ENCODE results near the gene TXNRD2. TPM values are rescaled to one million over a fixed set of nuclear protein-coding genes. Genes with fewer than 3 reads are reported as not detected.

TXNRD2 gene
- 16.7 TPM for polyA plus RNA-seq (2013, experiment 1 of 2)
- 17.7 TPM for polyA plus RNA-seq (2013, experiment 2 of 2)

DNA sequence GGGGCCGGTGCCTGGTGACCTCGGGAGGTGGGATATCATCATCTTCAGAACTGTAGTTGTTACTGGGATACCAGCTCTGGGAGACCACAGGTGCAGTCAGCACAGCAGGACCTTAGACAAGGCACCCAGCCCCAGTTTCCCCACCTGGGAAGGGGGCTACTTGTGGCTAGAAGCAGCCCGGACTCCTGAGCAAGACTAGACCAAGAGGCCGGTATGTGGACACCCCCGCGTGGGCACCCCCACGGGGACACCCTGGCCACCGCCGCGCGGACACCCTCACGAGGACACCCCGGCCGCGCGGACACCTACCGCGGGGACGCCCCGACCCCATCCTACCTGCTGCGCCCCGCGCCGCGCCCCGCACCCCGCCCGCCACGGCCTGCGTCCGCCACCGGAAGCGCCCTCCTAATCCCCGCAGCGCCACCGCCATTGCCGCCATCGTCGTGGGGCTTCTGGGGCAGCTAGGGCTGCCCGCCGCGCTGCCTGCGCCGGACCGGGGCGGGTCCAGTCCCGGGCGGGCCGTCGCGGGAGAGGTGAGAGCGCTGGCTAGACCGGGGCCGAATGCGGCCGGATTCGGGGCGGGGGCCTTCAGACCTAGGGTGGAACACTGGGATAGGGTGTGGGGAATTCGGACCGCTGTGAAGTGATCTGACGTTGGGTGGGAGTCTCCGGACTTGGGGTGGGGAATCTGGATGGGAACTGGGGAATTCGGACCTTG lies at the start of gene TXNRD2, which contains the start of gene COMT:
TXNRD2 (minus strand) TSS at position 454 of the 718 bp plus-strand sequence; CDS start at position 439, 15 bp downstream.
COMT (plus strand) TSS at position 408 of the 718 bp plus-strand sequence. CDS start 20,755 bp downstream, outside the sequence.
- no CpG with 5 or more reads among the region's 63 CpGs for WGBS, 2 donors (ENCODE audit: extremely low coverage in 2 of 2, insufficient read length in 2 of 2, insufficient replicate concordance in 1 of 2)
- H2BK5ac ChIP-seq (ENCODE audit: low read length): no peak within 1 kb of the TSS
- H3K4ac ChIP-seq (ENCODE audit: low read length): no peak within 1 kb of the TSS
- H2AFZ ChIP-seq (ENCODE audit: low read length): peak within 1 kb of the TSS; percentile 89
- H2BK15ac ChIP-seq (ENCODE audit: low read length): peak within 1 kb of the TSS; percentile 46
- no peak within 1 kb of the TSS for H2BK120ac ChIP-seq (ENCODE audit: low read depth, low read length)
- peak within 1 kb of the TSS; percentile 89 for H3K23ac ChIP-seq (ENCODE audit: low read depth, low read length, poor library complexity)
- no peak within 1 kb of the TSS for H2BK12ac ChIP-seq (ENCODE audit: low read length)
- peaks cover 0 to 14% (median 0%) of the 10 kb centered on the region in 3 experiments for H3K27me3 ChIP-seq (ENCODE audit: control insufficient read depth in 3 of 3, insufficient read depth in 3 of 3, low read depth in 1 of 3, low read length in 3 of 3)
- H3K79me1 ChIP-seq (ENCODE audit: low read depth, low read length): no peaks in the 10 kb centered on the region
- no peak within 1 kb of the TSS for H3K27ac ChIP-seq (replicated peaks; ENCODE audit: low read length)
- H3K36me3 ChIP-seq (replicated peaks in 1 of 2; ENCODE audit: control insufficient read depth in 2 of 2, insufficient read depth in 2 of 2, low read length in 2 of 2): no peaks in the 10 kb centered on the region
- H3K4me1 ChIP-seq (ENCODE audit: control insufficient read depth in 2 of 2, insufficient read depth in 1 of 2, low read depth in 1 of 2, low read length in 2 of 2): peaks cover 11 to 13% of the 10 kb centered on the region in 2 donors
- no peak within 1 kb of the TSS for H3K14ac ChIP-seq (ENCODE audit: low read length)
- no peaks in the 10 kb centered on the region for H3K9me3 ChIP-seq (replicated peaks in 1 of 2; ENCODE audit: control insufficient read depth in 2 of 2, insufficient read depth in 1 of 2, low read depth in 1 of 2, low read length in 2 of 2)
- peak within 1 kb of the TSS; percentile 74 for H4K8ac ChIP-seq (ENCODE audit: low read depth, low read length)
- H3K4me2 ChIP-seq (ENCODE audit: insufficient read depth, low read length, poor library complexity, severe bottlenecking): peak within 1 kb of the TSS; percentile 41
- peak within 1 kb of the TSS; percentile 65 for H3K18ac ChIP-seq (ENCODE audit: low read length)
- no peak for DNase-seq (ENCODE audit: low spot score)
- peak within 1 kb of the TSS; percentile 50 for H2AK5ac ChIP-seq (ENCODE audit: low read depth, low read length)
- no peak within 1 kb of the TSS for H3K9ac ChIP-seq (ENCODE audit: low read depth, low read length, poor library complexity)
- H3K4me3 ChIP-seq (ENCODE audit: low read length in 2 of 2): peak within 1 kb of the TSS in 1 of 2 donors; percentile 51
- peak within 1 kb of the TSS; percentile 17 for H4K91ac ChIP-seq (ENCODE audit: low read depth, low read length, poor library complexity)

DNA sequence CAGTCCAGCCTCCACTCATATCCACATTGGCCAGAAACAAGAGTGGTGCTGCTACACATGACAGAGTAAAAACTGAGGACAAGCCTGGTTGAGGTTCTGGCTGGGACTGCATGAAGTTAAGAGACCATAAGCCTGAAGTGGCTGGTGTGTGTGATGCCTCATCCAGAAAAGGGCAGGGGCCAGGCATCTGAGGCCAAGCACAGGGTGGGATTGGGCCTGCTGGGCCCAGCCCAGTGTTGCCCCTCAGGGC lies 49.7 kb upstream of the TXNRD2 start:
- H3K23ac ChIP-seq (ENCODE audit: low read depth, low read length, poor library complexity): peak overlapping the region; percentile 92
- no peak overlapping the region for H2BK15ac ChIP-seq (ENCODE audit: low read length)
- no peak overlapping the region for H3K4me2 ChIP-seq (ENCODE audit: insufficient read depth, low read length, poor library complexity, severe bottlenecking)
- peaks cover 5% of the 10 kb centered on the region in 2 donors for H3K4me1 ChIP-seq (ENCODE audit: control insufficient read depth in 2 of 2, insufficient read depth in 1 of 2, low read depth in 1 of 2, low read length in 2 of 2)
- H2BK120ac ChIP-seq (ENCODE audit: low read depth, low read length): no peak overlapping the region
- H4K91ac ChIP-seq (ENCODE audit: low read depth, low read length, poor library complexity): no peak overlapping the region
- peaks cover 3% of the 10 kb centered on the region for H3K79me1 ChIP-seq (ENCODE audit: low read depth, low read length)
- DNase-seq (ENCODE audit: low spot score): no peak
- H3K27ac ChIP-seq (replicated peaks; ENCODE audit: low read length): no peak overlapping the region
- H3K4ac ChIP-seq (ENCODE audit: low read length): no peak overlapping the region
- H3K4me3 ChIP-seq (ENCODE audit: low read length in 2 of 2): no peak overlapping the region
- no peak overlapping the region for H2BK12ac ChIP-seq (ENCODE audit: low read length)
- H2AK5ac ChIP-seq (ENCODE audit: low read depth, low read length): no peak overlapping the region
- H3K14ac ChIP-seq (ENCODE audit: low read length): no peak overlapping the region
- no peaks in the 10 kb centered on the region for H3K9me3 ChIP-seq (replicated peaks in 1 of 2; ENCODE audit: control insufficient read depth in 2 of 2, insufficient read depth in 1 of 2, low read depth in 1 of 2, low read length in 2 of 2)
- H2BK5ac ChIP-seq (ENCODE audit: low read length): no peak overlapping the region
- no peaks in the 10 kb centered on the region for H3K27me3 ChIP-seq (ENCODE audit: control insufficient read depth in 3 of 3, insufficient read depth in 3 of 3, low read depth in 1 of 3, low read length in 3 of 3)
- no peak overlapping the region for H2AFZ ChIP-seq (ENCODE audit: low read length)
- H3K9ac ChIP-seq (ENCODE audit: low read depth, low read length, poor library complexity): no peak overlapping the region
- H3K18ac ChIP-seq (ENCODE audit: low read length): no peak overlapping the region
- H3K36me3 ChIP-seq (replicated peaks in 1 of 2; ENCODE audit: control insufficient read depth in 2 of 2, insufficient read depth in 2 of 2, low read length in 2 of 2): no peaks in the 10 kb centered on the region
- no peak overlapping the region for H4K8ac ChIP-seq (ENCODE audit: low read depth, low read length)

GRCh38 chr22:19990609-19991394 lies 49.2 kb upstream of the TXNRD2 start:
- Histone ChIP-seq H3K27ac (replicated peaks; ENCODE audit: low read length) (no peak overlapping the region), H3K23ac (ENCODE audit: low read depth, low read length, poor library complexity) (peak overlapping the region; percentile 92), H2BK12ac (ENCODE audit: low read length) (peak overlapping the region; percentile 58), H2BK120ac (ENCODE audit: low read depth, low read length) (no peak overlapping the region), H3K79me1 (ENCODE audit: low read depth, low read length) (peaks cover 7% of the 10 kb centered on the region), H3K9ac (ENCODE audit: low read depth, low read length, poor library complexity) (peak overlapping the region; percentile 70), H3K4me2 (ENCODE audit: insufficient read depth, low read length, poor library complexity, severe bottlenecking) (no peak overlapping the region), H3K18ac (ENCODE audit: low read length) (peak overlapping the region; percentile 76), H3K14ac (ENCODE audit: low read length) (no peak overlapping the region), H4K8ac (ENCODE audit: low read depth, low read length) (no peak overlapping the region), H3K4ac (ENCODE audit: low read length) (no peak overlapping the region), H4K91ac (ENCODE audit: low read depth, low read length, poor library complexity) (no peak overlapping the region), H3K27me3 (ENCODE audit: control insufficient read depth in 3 of 3, insufficient read depth in 3 of 3, low read depth in 1 of 3, low read length in 3 of 3) (no peaks in the 10 kb centered on the region), H2BK5ac (ENCODE audit: low read length) (peak overlapping the region; percentile 39), H3K4me1 (ENCODE audit: control insufficient read depth in 2 of 2, insufficient read depth in 1 of 2, low read depth in 1 of 2, low read length in 2 of 2) (peaks cover 9% of the 10 kb centered on the region in 2 donors), H3K9me3 (replicated peaks in 1 of 2; ENCODE audit: control insufficient read depth in 2 of 2, insufficient read depth in 1 of 2, low read depth in 1 of 2, low read length in 2 of 2) (no peaks in the 10 kb centered on the region), H2AFZ (ENCODE audit: low read length) (no peak overlapping the region), H2BK15ac (ENCODE audit: low read length) (no peak overlapping the region), H3K36me3 (replicated peaks in 1 of 2; ENCODE audit: control insufficient read depth in 2 of 2, insufficient read depth in 2 of 2, low read length in 2 of 2) (peaks cover 0 to 1% of the 10 kb centered on the region in 2 donors), H3K4me3 (ENCODE audit: low read length in 2 of 2) (no peak overlapping the region), H2AK5ac (ENCODE audit: low read depth, low read length) (peak overlapping the region; percentile 75)
- no peak for DNase-seq (ENCODE audit: low spot score)
- no CpG with 5 or more reads among the region's 20 CpGs for whole genome bisulfite sequencing, 2 donors (ENCODE audit: extremely low coverage in 2 of 2, insufficient read length in 2 of 2, insufficient replicate concordance in 1 of 2)

DNA sequence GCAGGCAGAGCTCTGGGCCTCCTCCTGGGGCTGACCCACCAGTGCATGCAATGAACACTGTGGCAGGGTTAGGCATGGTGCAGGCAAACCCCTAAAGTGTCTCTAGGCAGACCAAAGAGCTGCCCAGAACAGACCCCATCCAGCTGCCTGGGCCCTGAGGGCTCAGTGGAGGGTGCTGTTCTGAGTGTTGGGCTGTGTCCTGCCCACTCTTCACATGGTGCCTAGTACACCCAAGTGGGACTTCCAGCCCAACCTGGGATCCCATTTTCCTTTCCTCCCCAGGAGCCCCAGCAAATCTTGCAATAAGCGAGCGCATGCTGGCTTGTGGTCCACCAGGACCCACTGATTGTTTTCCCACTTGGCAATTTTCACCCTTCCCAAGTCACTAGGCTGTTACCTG lies 48.6 kb upstream of the TXNRD2 start:
- no peak for DNase-seq (ENCODE audit: low spot score)
- H3K9ac ChIP-seq (ENCODE audit: low read depth, low read length, poor library complexity): peak overlapping the region; percentile 70
- H3K27me3 ChIP-seq (ENCODE audit: control insufficient read depth in 3 of 3, insufficient read depth in 3 of 3, low read depth in 1 of 3, low read length in 3 of 3): no peaks in the 10 kb centered on the region
- H2BK15ac ChIP-seq (ENCODE audit: low read length): peak overlapping the region; percentile 5
- H3K23ac ChIP-seq (ENCODE audit: low read depth, low read length, poor library complexity): peak overlapping the region; percentile 65
- H4K8ac ChIP-seq (ENCODE audit: low read depth, low read length): no peak overlapping the region
- no peak overlapping the region for H2AK5ac ChIP-seq (ENCODE audit: low read depth, low read length)
- H3K18ac ChIP-seq (ENCODE audit: low read length): peak overlapping the region; percentile 76
- H3K4me2 ChIP-seq (ENCODE audit: insufficient read depth, low read length, poor library complexity, severe bottlenecking): no peak overlapping the region
- no peak overlapping the region for H3K14ac ChIP-seq (ENCODE audit: low read length)
- no peak overlapping the region for H2BK120ac ChIP-seq (ENCODE audit: low read depth, low read length)
- H3K9me3 ChIP-seq (replicated peaks in 1 of 2; ENCODE audit: control insufficient read depth in 2 of 2, insufficient read depth in 1 of 2, low read depth in 1 of 2, low read length in 2 of 2): no peaks in the 10 kb centered on the region
- no peak overlapping the region for H3K4me3 ChIP-seq (ENCODE audit: low read length in 2 of 2)
- H2BK12ac ChIP-seq (ENCODE audit: low read length): peak overlapping the region; percentile 58
- no peak overlapping the region for H3K4ac ChIP-seq (ENCODE audit: low read length)
- no peak overlapping the region for H2BK5ac ChIP-seq (ENCODE audit: low read length)
- no peak overlapping the region for H4K91ac ChIP-seq (ENCODE audit: low read depth, low read length, poor library complexity)
- H3K36me3 ChIP-seq (replicated peaks in 1 of 2; ENCODE audit: control insufficient read depth in 2 of 2, insufficient read depth in 2 of 2, low read length in 2 of 2): peaks cover 0 to 7% of the 10 kb centered on the region in 2 donors
- no CpG with 5 or more reads among the region's 2 CpGs for WGBS, 2 donors (ENCODE audit: extremely low coverage in 2 of 2, insufficient read length in 2 of 2, insufficient replicate concordance in 1 of 2)
- no peak overlapping the region for H2AFZ ChIP-seq (ENCODE audit: low read length)
- H3K4me1 ChIP-seq (ENCODE audit: control insufficient read depth in 2 of 2, insufficient read depth in 1 of 2, low read depth in 1 of 2, low read length in 2 of 2): peaks cover 15 to 16% of the 10 kb centered on the region in 2 donors
- H3K79me1 ChIP-seq (ENCODE audit: low read depth, low read length): peaks cover 13% of the 10 kb centered on the region
- no peak overlapping the region for H3K27ac ChIP-seq (replicated peaks; ENCODE audit: low read length)

All from neuronal stem cell (in vitro differentiated cells).